GM12878 (cell line): ENCODE data around the gene DNAJB2. TPM values are rescaled to one million over a fixed set of nuclear protein-coding genes. Genes with fewer than 3 reads are reported as not detected.

Source experiments
- ATF7 ChIP-seq: fragments of 450-650 bp; IDR thresholded peaks from 2 replicates; pipeline ENCODE4 v1.6.1; 2016; ENCODE audit warnings: low read depth, mild to moderate bottlenecking
- BCL11A ChIP-seq: IDR thresholded peaks from 2 replicates; pipeline ENCODE4 v1.6.1; 2011; ENCODE audit warnings: low read depth, low read length
- CHD1 ChIP-seq: IDR thresholded peaks from 2 replicates; pipeline ENCODE4 v1.6.1; 2012; ENCODE audit warnings: low read depth, low read length, improper control_type of control experiment
- CHD2 ChIP-seq: IDR thresholded peaks from 2 replicates; pipeline ENCODE4 v1.6.1; 2011; ENCODE audit warnings: low read depth, low read length, improper control_type of control experiment, borderline replicate concordance
- CREB1 ChIP-seq: IDR thresholded peaks from 2 replicates; pipeline ENCODE4 v1.6.1; 2012; ENCODE audit warnings: low read depth, mild to moderate bottlenecking, inconsistent platforms
- MEF2B ChIP-seq: fragments of 450-650 bp; IDR thresholded peaks from 2 replicates; pipeline ENCODE4 v1.6.1; 2018; ENCODE audit warnings: mild to moderate bottlenecking, moderate library complexity; ENCODE audit not compliant: partially characterized antibody, poor library complexity, severe bottlenecking
- NR2C2 ChIP-seq: IDR thresholded peaks from 2 replicates; pipeline ENCODE4 v1.6.1; 2011; ENCODE audit warnings: borderline replicate concordance, low read depth; ENCODE audit not compliant: control insufficient read depth, insufficient read length
- PAX8 ChIP-seq: fragments of 450-650 bp; IDR thresholded peaks from 2 replicates; pipeline ENCODE4 v1.6.1; 2017; ENCODE audit warnings: mild to moderate bottlenecking, moderate library complexity
- SIX5 ChIP-seq: IDR thresholded peaks from 2 replicates; pipeline ENCODE4 v1.6.1; 2011; ENCODE audit warnings: mild to moderate bottlenecking, low read depth, low read length, moderate library complexity; ENCODE audit not compliant: severe bottlenecking
- SMARCA5 ChIP-seq: fragments of 450-650 bp; IDR thresholded peaks from 2 replicates; pipeline ENCODE4 v1.6.1; 2017; ENCODE audit warnings: mild to moderate bottlenecking
- TAF1 ChIP-seq: IDR thresholded peaks from 2 replicates; pipeline ENCODE4 v1.6.1; 2011; ENCODE audit warnings: mild to moderate bottlenecking, low read depth, low read length, borderline replicate concordance
- ZBTB11 ChIP-seq: fragments of 450-650 bp; formaldehyde crosslinking; IDR thresholded peaks from 2 replicates; pipeline ENCODE4 v1.5.0; 2022; ENCODE audit warnings: mild to moderate bottlenecking, missing genetic modification characterization
- ZNF384 ChIP-seq: IDR thresholded peaks from 2 replicates; pipeline ENCODE4 v1.6.1; 2012; ENCODE audit warnings: low read depth, mild to moderate bottlenecking, low read length, improper control_type of control experiment, borderline replicate concordance
- polyA plus RNA-seq, 11 experiments: library from polyadenylated mRNA; depleted of rRNA in 4 of 11; unstranded in 6 of 11; stranded (reverse) in 5 of 11; fragments of >200 nt; fragmentation: Nextera tagmentation in 4 of 11; fragmentation: Illumina TruSeq in 1 of 11; extraction: Ambion mirVana in 4 of 11; extraction: Trizol in 1 of 11; gene quantifications; 1 replicate in 1 of 11; 2 replicates in 10 of 11; pipeline versions ENCODE4 v1.2.1 to v1.2.3, GENCODE V29; 2011 to 2016; ENCODE audit warnings: inconsistent platforms in 2 of 11, missing spikeins in 2 of 11, low read depth in 1 of 11
- total RNA-seq, 4 experiments: library from RNA; depleted of rRNA in 3 of 4; stranded (reverse); fragments of >200 nt in 3 of 4; fragmentation: Illumina TruSeq in 1 of 4; extraction: Trizol in 1 of 4; gene quantifications; 2 replicates each; pipeline versions ENCODE4 v1.2.1 to v1.2.3, GENCODE V29; 2013 to 2021
- TF ChIP-seq, protein P1 (sequence below): IDR thresholded peaks from 2 replicates; pipeline ENCODE4 v1.6.1; 2012; ENCODE audit warnings: improper control_type of control experiment, low read depth, low read length; ENCODE audit not compliant: insufficient replicate concordance
- TF ChIP-seq, protein P2 (sequence below): fragments of 450-650 bp; IDR thresholded peaks from 2 replicates; pipeline ENCODE4 v1.6.1; 2017; ENCODE audit warnings: mild to moderate bottlenecking
- TF ChIP-seq, protein P3 (sequence below): fragments of 150-350 bp; IDR thresholded peaks from 2 replicates; pipeline ENCODE4 v1.6.1; 2014; ENCODE audit warnings: mild to moderate bottlenecking, low read depth, low read length

DNAJB2 gene
- total and polyA plus RNA-seq, 10 of the 15 experiments (the other 5 are each of a cell fraction or from before 2014, with no cell fraction given), result 0.26 to 36.5 (median 12.5) TPM

DNA sequence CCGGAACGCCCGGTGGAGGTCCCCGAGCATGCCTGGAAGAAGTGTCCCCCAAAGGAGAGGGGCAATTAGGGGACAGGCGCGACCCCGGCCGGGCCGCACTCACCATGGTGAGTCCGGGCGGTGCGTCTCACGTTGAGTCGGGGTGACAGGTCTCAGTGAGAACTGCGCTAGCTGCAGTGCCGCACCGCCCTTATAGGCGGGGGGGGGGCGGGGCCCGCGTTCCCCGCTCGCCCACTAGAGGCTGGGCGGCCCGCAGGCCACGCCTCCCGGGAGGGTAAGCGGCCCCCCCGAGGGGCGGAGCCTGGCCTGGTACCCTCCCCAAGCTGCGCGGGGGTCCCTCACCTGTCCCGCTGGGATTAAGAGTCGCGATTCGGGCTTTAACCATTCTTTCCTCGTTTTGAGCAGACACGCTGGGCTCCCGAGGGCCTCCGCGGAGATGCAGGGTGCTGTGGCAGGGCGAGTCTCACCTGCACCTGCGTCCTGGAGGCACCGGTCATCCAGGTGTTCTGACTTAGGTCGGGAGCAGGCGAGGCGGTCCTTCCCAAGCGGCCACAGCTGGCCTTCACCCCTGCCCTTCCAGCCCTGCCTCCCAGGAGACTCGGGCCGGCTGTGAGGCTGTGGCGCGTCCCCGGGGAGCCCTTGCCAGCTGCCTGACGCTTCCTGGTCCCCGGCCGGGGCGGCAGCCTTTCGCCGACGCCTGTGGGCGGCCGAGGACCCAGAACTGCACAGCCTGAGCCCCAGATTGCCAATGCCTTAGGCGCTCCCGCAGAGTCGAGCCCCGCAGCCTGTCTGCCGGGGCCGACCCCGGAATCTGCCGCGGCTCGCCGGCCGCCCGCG is 25.2 kb upstream of the DNAJB2 start, which contains the start of gene TUBA4A (continued):
- no peak for TF ChIP-seq ATF7
- no peak for TF ChIP-seq ZNF384
- TF ChIP-seq BCL11A, result no peak
- no peak for TF ChIP-seq SMARCA5
- 0 out of 2 replicates have a peak, but pooled peaks have one; percentile 16 for TF ChIP-seq CHD2
- TF ChIP-seq, protein P1, sequence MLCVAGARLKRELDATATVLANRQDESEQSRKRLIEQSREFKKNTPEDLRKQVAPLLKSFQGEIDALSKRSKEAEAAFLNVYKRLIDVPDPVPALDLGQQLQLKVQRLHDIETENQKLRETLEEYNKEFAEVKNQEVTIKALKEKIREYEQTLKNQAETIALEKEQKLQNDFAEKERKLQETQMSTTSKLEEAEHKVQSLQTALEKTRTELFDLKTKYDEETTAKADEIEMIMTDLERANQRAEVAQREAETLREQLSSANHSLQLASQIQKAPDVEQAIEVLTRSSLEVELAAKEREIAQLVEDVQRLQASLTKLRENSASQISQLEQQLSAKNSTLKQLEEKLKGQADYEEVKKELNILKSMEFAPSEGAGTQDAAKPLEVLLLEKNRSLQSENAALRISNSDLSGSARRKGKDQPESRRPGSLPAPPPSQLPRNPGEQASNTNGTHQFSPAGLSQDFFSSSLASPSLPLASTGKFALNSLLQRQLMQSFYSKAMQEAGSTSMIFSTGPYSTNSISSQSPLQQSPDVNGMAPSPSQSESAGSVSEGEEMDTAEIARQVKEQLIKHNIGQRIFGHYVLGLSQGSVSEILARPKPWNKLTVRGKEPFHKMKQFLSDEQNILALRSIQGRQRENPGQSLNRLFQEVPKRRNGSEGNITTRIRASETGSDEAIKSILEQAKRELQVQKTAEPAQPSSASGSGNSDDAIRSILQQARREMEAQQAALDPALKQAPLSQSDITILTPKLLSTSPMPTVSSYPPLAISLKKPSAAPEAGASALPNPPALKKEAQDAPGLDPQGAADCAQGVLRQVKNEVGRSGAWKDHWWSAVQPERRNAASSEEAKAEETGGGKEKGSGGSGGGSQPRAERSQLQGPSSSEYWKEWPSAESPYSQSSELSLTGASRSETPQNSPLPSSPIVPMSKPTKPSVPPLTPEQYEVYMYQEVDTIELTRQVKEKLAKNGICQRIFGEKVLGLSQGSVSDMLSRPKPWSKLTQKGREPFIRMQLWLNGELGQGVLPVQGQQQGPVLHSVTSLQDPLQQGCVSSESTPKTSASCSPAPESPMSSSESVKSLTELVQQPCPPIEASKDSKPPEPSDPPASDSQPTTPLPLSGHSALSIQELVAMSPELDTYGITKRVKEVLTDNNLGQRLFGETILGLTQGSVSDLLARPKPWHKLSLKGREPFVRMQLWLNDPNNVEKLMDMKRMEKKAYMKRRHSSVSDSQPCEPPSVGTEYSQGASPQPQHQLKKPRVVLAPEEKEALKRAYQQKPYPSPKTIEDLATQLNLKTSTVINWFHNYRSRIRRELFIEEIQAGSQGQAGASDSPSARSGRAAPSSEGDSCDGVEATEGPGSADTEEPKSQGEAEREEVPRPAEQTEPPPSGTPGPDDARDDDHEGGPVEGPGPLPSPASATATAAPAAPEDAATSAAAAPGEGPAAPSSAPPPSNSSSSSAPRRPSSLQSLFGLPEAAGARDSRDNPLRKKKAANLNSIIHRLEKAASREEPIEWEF, result no peak
- TF ChIP-seq, protein P2, sequence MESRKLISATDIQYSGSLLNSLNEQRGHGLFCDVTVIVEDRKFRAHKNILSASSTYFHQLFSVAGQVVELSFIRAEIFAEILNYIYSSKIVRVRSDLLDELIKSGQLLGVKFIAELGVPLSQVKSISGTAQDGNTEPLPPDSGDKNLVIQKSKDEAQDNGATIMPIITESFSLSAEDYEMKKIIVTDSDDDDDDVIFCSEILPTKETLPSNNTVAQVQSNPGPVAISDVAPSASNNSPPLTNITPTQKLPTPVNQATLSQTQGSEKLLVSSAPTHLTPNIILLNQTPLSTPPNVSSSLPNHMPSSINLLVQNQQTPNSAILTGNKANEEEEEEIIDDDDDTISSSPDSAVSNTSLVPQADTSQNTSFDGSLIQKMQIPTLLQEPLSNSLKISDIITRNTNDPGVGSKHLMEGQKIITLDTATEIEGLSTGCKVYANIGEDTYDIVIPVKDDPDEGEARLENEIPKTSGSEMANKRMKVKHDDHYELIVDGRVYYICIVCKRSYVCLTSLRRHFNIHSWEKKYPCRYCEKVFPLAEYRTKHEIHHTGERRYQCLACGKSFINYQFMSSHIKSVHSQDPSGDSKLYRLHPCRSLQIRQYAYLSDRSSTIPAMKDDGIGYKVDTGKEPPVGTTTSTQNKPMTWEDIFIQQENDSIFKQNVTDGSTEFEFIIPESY, result no peak
- peak; percentile 38; the same call in 1 of the 2 replicates for TF ChIP-seq CHD1
- peak; percentile 31 for TF ChIP-seq CREB1
- TF ChIP-seq MEF2B, result peak; percentile 86
- TF ChIP-seq, protein P3, sequence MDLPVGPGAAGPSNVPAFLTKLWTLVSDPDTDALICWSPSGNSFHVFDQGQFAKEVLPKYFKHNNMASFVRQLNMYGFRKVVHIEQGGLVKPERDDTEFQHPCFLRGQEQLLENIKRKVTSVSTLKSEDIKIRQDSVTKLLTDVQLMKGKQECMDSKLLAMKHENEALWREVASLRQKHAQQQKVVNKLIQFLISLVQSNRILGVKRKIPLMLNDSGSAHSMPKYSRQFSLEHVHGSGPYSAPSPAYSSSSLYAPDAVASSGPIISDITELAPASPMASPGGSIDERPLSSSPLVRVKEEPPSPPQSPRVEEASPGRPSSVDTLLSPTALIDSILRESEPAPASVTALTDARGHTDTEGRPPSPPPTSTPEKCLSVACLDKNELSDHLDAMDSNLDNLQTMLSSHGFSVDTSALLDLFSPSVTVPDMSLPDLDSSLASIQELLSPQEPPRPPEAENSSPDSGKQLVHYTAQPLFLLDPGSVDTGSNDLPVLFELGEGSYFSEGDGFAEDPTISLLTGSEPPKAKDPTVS, result no peak
- no peak for TF ChIP-seq SIX5
- no peak for TF ChIP-seq NR2C2
- peak; percentile 91 for TF ChIP-seq TAF1
- no peak for TF ChIP-seq ZBTB11 (CRISPR knock-in tag)
- TF ChIP-seq PAX8, result no peak
